Measurements from ENCODE around the gene CPA4. TPM values are rescaled to one million over a fixed set of nuclear protein-coding genes. Genes with fewer than 3 reads are reported as not detected.

Gene CPA4
- total and polyA plus RNA-seq, 2 of the 13 experiments (the other 11 are each of a cell fraction or from before 2014, with no cell fraction given), result 0.20 to 0.22 TPM

DNA sequence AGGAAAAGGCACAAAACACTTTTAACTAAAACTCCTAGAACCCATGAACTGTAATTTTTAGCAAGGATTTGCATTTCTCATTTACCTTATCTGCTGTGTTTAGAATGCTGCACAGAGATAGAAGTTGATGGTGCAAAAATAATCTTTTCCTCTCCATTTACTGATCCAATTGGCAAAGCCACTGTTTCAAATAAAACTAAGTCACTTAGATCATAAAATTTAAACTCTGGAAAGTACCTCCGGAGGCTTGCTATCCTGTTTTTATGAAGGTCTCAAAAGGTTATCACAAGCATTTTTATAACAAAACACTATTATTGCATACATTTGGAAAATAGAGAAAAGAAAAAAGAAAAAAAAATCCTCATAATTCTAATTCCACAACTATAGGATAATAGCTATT, 18.7 kb upstream of the CPA4 start (continued):
- TF ChIP-seq, protein P1, sequence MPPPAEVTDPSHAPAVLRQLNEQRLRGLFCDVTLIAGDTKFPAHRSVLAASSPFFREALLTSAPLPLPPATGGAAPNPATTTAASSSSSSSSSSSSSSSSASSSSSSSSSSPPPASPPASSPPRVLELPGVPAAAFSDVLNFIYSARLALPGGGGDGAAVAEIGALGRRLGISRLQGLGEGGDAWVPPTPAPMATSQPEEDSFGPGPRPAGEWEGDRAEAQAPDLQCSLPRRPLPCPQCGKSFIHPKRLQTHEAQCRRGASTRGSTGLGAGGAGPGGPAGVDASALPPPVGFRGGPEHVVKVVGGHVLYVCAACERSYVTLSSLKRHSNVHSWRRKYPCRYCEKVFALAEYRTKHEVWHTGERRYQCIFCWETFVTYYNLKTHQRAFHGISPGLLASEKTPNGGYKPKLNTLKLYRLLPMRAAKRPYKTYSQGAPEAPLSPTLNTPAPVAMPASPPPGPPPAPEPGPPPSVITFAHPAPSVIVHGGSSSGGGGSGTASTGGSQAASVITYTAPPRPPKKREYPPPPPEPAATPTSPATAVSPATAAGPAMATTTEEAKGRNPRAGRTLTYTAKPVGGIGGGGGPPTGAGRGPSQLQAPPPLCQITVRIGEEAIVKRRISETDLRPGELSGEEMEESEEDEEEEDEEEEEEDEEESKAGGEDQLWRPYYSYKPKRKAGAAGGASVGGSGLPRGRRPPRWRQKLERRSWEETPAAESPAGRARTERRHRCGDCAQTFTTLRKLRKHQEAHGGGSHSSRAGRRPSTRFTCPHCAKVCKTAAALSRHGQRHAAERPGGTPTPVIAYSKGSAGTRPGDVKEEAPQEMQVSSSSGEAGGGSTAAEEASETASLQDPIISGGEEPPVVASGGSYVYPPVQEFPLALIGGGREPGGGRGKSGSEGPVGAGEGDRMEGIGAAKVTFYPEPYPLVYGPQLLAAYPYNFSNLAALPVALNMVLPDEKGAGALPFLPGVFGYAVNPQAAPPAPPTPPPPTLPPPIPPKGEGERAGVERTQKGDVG (CRISPR knock-in tag; IDR thresholded peaks at IDR 0.05; ENCODE audit: borderline replicate concordance), result no peak
- TF ChIP-seq ZNF782 (CRISPR knock-in tag; IDR thresholded peaks at IDR 0.05; ENCODE audit: borderline replicate concordance), result no peak
- TF ChIP-seq ZMYM2 (CRISPR knock-in tag; IDR thresholded peaks at IDR 0.05), result no peak

DNA sequence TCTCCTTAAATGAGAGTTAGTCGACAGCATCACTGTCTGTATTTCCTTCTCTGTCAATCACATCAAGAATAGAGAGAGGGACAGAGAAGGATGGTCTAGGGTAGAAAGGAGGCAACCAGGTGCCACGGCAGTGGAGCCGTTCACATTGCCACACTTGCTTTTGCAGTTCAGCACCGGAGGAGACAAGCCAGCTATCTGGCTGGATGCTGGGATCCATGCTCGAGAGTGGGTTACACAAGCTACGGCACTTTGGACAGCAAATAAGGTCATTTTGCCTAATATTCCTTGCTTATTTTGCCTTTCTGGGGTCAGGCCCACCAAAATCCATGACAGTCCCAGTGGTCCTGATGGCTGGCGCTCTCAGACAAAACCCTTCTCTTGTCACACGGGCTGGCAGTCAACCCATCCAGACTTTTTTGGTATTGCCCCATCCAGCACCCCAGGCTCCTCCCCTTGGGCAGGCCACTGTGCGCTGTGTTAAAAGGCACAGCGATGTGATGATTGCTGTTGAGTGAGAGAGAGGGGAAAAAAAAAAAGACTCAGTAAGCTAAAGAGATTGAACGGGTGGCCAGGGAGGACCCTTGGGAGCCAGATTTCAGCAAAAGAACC, 17.9 kb upstream of the CPA4 start:
- ATAC-seq (no peak), FAIRE-seq (no peak), DNase-seq (ENCODE audit: low spot score) (no peak)
- no peaks in the 10 kb centered on the region for H3K4me1 ChIP-seq (ENCODE audit: insufficient read depth, low read length)
- intact Hi-C loops (cut with micrococcal nuclease; ENCODE audit: unreplicated experiment) (loop anchor here (10.0 kb wide), 1 partner anchor 210 kb away; no protein-coding TSS in a partner anchor), in situ Hi-C loops (cut with HindIII; ENCODE audit: extremely low pct_ligation_motif_present, low pct_unique_long_range_greater_than_20kb) (no loop called here)
- no peak overlapping the region for H3K9ac ChIP-seq (ENCODE audit: insufficient read depth, low read depth, low read length)
- 38% methylated on average over 11 of the region's 11 CpGs for WGBS (ENCODE audit: low lambda C conversion rate)
- H2AFZ ChIP-seq (ENCODE audit: low read length), result no peak overlapping the region
- H3K4me3 ChIP-seq (replicated peaks in 1 of 3; ENCODE audit: insufficient read depth in 1 of 3, low read depth in 2 of 3, low read length in 3 of 3), result no peak overlapping the region
- CTCF ChIA-PET (ENCODE audit: low intra/inter-chr PET ratio, low total read pairs), result no interaction called here
- no peaks in the 10 kb centered on the region for H3K36me3 ChIP-seq (replicated peaks in 1 of 2; ENCODE audit: control insufficient read depth in 1 of 2, insufficient read depth in 2 of 2, low read length in 2 of 2)
- no peaks in the 10 kb centered on the region for H3K9me3 ChIP-seq (ENCODE audit: low read length)
- H3K27ac ChIP-seq (ENCODE audit: extremely low read length, insufficient read depth, low read length), result no peak overlapping the region
- no peak overlapping the region for H3K4me2 ChIP-seq (ENCODE audit: low read depth, low read length)
- peaks cover 0 to 16% of the 10 kb centered on the region in 2 experiments; a peak in 1 of 5 replicates for H3K27me3 ChIP-seq (ENCODE audit: control insufficient read depth in 1 of 2, insufficient read depth in 2 of 2, low read length in 2 of 2)
- no TSS peak for BruUV-seq (replicated peaks)
- no peaks in the 10 kb centered on the region for H4K20me1 ChIP-seq (ENCODE audit: insufficient read depth, low read length)
- H3K79me2 ChIP-seq (ENCODE audit: insufficient read depth, low read length), result no peaks in the 10 kb centered on the region
- POLR2A ChIA-PET, result no interaction called here
- TF ChIP-seq ZZZ3 (CRISPR knock-in tag; IDR thresholded peaks at IDR 0.05; ENCODE audit: borderline replicate concordance) (no peak), MED13 (CRISPR knock-in tag; IDR thresholded peaks at IDR 0.05) (no peak), FLYWCH1 (CRISPR knock-in tag; IDR thresholded peaks at IDR 0.05) (no peak), TOE1 (CRISPR knock-in tag; IDR thresholded peaks at IDR 0.05) (no peak), MAZ (IDR thresholded peaks at IDR 0.05; ENCODE audit: borderline replicate concordance, low read depth, low read length) (no peak), MAZ (CRISPR knock-in tag; IDR thresholded peaks at IDR 0.05; ENCODE audit: low read depth) (no peak), ZNF34 (CRISPR knock-in tag; IDR thresholded peaks at IDR 0.05; ENCODE audit: borderline replicate concordance) (no peak), RXRB (CRISPR knock-in tag; IDR thresholded peaks at IDR 0.05; ENCODE audit: borderline replicate concordance) (no peak), ZNF317 (CRISPR knock-in tag; IDR thresholded peaks at IDR 0.05) (no peak), ZNF616 (CRISPR knock-in tag; IDR thresholded peaks at IDR 0.05; ENCODE audit: low read depth) (no peak), ZNF644 (CRISPR knock-in tag; IDR thresholded peaks at IDR 0.05; ENCODE audit: low read depth) (no peak), ZNF775 (CRISPR knock-in tag; IDR thresholded peaks at IDR 0.05; ENCODE audit: borderline replicate concordance) (no peak), SIN3A (IDR thresholded peaks at IDR 0.05; ENCODE audit: borderline replicate concordance, low read depth, low read length) (no peak), GABPB1 (CRISPR knock-in tag; IDR thresholded peaks at IDR 0.05) (no peak)
- TF ChIP-seq, protein P2, sequence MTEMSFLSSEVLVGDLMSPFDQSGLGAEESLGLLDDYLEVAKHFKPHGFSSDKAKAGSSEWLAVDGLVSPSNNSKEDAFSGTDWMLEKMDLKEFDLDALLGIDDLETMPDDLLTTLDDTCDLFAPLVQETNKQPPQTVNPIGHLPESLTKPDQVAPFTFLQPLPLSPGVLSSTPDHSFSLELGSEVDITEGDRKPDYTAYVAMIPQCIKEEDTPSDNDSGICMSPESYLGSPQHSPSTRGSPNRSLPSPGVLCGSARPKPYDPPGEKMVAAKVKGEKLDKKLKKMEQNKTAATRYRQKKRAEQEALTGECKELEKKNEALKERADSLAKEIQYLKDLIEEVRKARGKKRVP (CRISPR knock-in tag; IDR thresholded peaks at IDR 0.05), result no peak
- TF ChIP-seq, protein P3, sequence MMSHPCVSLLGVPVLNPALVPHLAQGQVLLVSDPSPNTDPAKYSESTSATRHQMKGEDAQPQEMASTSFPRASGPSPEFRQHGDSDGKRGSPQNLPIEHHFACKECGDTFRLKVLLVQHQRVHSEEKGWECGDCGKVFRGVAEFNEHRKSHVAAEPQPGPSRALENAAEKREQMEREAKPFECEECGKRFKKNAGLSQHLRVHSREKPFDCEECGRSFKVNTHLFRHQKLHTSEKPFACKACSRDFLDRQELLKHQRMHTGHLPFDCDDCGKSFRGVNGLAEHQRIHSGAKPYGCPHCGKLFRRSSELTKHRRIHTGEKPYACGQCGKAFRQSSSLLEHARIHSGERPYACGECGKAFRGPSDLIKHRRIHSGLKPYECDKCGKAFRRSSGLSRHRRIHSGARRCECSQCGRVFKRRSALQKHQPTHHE (CRISPR knock-in tag; IDR thresholded peaks at IDR 0.05; ENCODE audit: borderline replicate concordance), result no peak
